NOMO-1 treated with dmso at 0.1 percent for 144 hours (cell line): ENCODE measurements around the gene DCC.

Experiments
- DNase-seq: peaks from one replicate; lab custom pipeline; 2025; ENCODE audit not compliant: unreplicated experiment; lab: John Stamatoyannopoulos, UW

Gene DCC

GRCh38 chr18:52766002-52766545 is 426.1 kb downstream of the DCC start:
- no peak for DNase-seq

GRCh38 chr18:52781113-52781512 is 441.1 kb downstream of the DCC start:
- no peak for DNase-seq

- no peak for DNase-seq
These were observed 451.3 kb downstream of the DCC start for GRCh38 chr18:52791321-52791720.

- DNase-seq, result no peak
These were observed 472.8 kb downstream of the DCC start for GRCh38 chr18:52812834-52813233.

GRCh38 chr18:52813635-52814416 is 473.8 kb downstream of the DCC start:
- DNase-seq, result no peak

- DNase-seq, result no peak
These were observed 475.7 kb downstream of the DCC start for GRCh38 chr18:52815651-52816050.

DNA sequence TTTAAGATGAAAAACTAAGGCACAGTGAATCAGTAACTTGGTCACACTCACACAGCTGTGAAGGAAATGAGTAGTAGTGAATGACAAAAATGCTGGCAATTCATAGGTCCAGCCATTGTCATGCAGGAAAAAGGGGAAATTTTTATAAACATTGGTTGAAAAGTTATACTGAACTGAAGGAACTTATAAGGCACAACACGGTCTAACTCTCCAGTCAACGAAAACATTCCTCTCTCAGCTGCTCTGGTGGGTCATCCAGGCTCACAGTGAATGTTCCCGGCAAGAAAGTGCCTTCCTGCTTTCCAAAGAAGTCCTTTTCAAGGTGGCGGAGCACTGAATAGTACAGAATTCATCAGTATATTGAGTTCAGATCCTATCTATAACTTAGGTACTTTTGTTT is 476.1 kb downstream of the DCC start:
- no peak for DNase-seq

DNA sequence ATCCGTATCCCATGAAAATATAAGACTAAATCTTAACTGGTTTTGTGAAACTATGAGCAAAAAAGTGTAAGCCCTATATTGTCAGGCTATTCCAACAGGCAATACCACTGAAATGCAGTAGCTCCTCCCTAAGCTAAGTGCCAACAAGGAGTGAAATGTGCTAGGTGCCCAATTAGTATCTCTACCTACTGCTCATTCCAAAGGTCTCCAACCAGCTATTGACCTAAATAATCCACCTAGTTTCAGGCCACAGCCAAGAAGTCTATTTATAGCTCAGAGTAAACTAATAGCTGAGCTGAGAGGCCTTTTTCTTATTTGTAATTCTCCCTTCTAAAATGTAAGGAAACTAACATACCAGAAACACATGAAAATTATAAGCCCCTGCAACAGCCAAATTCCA is 482.2 kb downstream of the DCC start:
- no peak for DNase-seq

DNA sequence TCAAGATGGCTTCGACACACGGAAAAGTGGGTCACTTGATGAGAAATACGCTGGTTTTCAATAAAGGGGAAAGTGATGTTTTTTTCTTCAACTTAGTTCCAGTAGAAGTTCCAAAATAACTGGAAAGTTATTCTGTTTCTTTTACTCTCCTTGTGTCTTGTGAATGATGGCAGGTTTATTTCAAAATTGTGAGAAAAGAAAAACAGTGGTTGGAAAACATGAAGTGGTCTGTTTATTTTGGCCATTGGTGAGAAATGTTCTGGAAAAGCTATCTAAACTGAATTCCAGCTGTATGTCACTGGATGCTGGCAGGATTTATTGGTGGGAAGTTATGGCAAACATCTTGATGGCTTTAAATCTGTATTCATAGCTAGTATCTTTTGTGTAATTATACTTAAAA is 484.1 kb downstream of the DCC start:
- DNase-seq, result no peak

GRCh38 chr18:52826994-52827393 is 487.0 kb downstream of the DCC start:
- no peak for DNase-seq

GRCh38 chr18:52829320-52829719 is 489.3 kb downstream of the DCC start:
- no peak for DNase-seq

DNA sequence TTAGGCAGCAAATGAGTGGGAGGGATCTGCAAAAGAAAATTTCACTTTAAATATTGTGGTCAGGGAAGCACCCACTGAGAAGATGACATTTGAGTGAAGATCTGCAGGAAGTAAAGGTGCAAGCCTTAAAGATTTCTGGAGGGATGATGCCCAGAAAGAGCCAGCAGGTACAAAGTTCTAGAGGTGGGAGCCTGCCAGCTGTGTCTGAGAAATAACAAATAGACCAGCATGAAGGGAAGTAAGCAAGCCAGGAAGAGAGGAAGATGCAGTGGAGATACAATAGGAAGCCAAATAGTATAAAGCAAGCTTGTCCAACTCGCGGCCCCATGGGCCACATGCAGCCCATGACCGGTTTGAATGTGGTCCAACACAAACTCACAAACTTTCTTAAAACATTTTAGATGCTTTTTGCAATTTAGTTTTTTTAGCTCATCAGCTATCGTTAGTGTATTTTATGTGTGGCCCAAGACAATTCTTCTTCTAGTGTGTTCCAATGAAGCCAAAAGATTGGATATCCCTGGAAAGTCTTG is 489.9 kb downstream of the DCC start:
- no peak for DNase-seq

- DNase-seq, result no peak
These were observed 504.3 kb downstream of the DCC start for GRCh38 chr18:52844323-52844722.

DNA sequence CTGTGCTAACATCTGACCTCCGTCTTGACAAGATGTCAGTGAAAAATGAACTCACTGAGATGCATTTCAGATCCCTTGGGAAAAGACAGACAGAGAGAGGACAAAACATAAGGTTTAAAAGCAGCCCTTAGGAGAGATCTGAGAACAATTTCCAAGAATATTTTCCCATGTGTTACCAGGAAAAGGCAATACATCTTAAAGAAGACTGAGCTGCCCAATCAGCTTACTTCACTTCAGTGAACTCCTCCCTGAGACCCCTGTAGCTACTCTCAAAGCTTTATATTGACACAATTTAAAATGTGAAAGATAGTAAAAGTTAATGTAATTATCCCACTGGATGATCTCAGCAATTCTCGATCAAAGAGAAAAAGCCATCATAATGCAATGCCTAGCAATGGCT is 505.0 kb downstream of the DCC start:
- no peak for DNase-seq

DNA sequence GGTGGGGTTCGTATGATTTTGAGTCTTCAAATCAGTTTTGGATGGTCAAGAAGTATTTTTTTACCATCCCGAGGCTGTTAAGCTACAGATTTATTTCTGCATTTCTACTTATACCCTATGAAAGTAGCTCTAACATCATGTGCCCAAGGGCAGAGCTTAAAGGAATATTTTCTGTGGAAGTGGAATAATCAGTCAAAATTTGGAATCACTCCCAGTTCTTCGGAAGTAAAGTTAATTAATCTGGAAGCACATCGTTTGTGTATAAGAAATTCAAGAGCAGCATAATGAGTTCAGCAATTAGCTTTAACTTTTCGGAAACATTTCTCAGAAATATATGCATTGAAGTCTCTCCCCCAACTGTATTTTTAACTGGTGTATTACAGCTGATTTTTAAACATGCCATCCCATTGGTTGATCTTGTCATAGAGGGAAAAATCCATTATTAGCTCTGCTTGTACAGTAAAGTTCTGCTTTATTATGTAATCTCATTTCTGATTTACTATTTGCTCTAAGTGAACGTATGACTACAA is 510.1 kb downstream of the DCC start:
- no peak for DNase-seq

DNA sequence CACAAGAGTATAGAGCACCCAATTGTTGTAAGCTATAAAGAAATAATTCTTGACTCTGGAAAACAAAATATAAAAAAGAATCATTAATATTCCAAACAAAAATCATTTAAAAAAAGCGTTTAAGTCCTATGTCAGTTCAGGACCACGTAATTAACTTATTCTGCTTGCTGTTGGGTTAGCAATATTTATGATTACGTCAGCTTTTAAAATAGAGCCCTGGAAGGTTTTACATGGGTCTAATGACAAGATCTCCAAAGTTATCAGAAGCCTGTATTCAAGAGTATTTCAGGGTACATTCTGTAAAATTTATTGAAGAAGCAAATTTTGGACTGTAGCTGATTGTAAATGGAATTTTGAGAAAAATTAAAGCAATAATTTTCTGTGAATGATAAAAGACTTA is 521.6 kb downstream of the DCC start:
- DNase-seq, result no peak

DNA sequence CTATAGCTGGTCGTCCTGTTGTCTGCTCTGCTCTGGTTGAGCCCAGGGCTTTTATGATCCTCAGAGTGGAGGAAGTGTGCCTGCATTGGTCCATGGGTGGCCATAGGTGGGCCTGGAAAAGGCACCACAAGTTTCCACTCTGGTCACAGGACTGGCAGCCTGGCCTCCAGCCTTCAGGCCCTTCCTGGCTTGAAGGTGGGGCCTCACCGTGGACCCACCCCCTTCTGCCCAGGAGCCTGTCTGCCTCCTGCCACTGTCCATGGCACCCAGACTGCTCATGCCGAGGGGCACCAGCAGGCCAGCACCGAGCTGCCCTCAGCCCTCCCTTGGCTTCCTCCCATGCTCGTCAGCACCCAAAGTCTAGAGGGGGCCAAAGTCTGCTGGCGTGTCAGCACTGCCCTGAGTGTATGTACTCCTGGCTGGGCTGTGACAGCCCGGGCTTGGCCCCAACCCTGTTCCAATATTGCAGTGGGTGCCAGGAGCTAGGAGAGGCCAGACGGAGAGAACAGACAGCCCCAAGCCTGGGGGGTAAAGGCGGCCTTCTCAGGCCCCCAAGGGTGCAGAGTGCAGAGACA is 529.4 kb downstream of the DCC start:
- DNase-seq, result no peak

DNA sequence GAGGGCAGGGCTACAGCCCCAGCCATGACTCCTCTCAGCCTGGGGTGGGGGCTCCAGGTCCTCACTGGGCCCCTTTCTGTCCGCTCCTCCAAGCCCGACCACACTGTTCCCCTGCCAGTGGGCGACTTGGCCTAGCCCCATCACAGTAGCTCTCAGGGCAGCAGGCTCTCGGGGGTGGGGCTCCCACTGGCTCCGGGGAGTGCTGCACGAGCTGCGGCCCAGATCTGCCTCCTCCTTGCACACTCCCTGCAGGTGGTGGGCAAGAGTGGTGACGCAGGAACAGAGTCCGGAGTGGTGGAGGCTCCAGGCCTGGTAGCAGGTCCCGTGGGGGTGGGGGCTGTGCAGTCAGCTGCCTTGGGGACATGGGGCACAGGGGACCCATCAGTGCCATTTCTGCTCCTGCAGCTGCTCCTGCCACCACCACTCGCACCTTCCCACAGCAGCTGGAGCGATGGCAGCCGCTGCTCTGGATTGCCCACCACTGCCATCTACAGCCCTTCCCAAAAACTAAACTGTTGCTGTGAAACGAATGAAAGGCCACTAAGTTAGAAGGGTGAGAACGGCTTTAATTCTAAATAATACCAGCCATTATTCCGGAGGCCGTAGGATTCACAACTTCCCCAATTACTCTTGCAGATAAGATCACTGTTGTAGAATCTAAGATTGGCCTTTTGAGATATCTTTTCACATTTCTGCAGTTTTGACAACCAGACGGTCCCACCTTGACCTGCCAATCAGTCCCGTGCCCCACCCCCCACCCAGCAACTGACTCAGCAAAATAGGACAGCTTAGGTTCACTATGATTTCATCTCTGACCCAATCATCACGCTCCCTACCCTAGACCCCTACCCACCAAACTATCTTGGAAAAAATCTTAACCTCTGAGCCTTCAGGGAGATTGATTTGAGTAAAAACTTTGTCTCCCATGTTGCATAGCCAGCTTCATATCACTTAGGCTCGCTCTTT is 530.2 kb downstream of the DCC start:
- no peak for DNase-seq

DNA sequence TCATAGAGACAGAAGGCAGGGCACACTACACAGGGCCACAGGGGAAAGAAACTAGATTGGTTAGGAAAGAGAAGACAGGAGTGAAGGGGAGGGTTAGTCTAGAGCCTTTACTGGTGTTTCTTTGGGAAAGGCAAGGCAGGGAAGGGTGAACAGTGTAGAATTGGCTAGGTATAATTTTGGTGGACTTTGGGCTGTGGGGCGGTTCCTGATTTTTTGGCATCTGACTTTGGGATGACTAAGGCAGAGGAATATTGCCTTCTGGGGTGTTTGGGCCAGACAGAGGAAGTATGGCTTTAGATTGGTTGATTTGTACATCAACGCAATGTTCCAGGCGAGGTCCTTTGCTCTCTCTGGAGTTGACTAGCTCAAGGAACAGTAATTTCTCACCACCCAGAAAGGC is 534.8 kb downstream of the DCC start:
- no peak for DNase-seq

- DNase-seq, result no peak
These were observed 535.7 kb downstream of the DCC start for GRCh38 chr18:52875725-52876124.

DNA sequence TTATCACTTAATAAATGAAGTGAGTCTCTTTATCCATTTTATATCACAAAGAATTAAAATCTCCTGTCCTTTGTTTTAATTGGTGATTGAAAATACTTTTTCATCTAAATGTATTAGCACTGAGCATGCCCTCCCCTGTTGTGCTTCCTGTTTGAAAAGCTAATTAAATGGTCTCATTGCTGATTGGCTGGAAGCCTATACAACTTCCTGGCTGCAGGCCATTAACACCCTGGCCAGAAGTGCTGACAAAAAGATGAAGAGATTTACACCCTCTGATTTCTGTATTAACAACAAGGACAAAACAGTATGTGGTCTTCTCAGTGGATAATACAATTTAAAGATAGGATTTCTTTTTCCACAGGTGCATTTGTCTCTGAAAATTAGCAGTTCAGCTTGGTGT is 548.0 kb downstream of the DCC start:
- DNase-seq, result no peak
